ENCODE results near the gene ATP10A. TPM values are rescaled to one million over a fixed set of nuclear protein-coding genes. Genes with fewer than 3 reads are reported as not detected.

ATP10A gene
- total and polyA plus RNA-seq, 2 of the 8 experiments (the other 6 are each of a cell fraction or from before 2014, with no cell fraction given), result 2.0 to 2.8 TPM

GRCh38 chr15:25863111-25863967 is at the start of gene ATP10A (continued):
- TF ChIP-seq, protein P1, sequence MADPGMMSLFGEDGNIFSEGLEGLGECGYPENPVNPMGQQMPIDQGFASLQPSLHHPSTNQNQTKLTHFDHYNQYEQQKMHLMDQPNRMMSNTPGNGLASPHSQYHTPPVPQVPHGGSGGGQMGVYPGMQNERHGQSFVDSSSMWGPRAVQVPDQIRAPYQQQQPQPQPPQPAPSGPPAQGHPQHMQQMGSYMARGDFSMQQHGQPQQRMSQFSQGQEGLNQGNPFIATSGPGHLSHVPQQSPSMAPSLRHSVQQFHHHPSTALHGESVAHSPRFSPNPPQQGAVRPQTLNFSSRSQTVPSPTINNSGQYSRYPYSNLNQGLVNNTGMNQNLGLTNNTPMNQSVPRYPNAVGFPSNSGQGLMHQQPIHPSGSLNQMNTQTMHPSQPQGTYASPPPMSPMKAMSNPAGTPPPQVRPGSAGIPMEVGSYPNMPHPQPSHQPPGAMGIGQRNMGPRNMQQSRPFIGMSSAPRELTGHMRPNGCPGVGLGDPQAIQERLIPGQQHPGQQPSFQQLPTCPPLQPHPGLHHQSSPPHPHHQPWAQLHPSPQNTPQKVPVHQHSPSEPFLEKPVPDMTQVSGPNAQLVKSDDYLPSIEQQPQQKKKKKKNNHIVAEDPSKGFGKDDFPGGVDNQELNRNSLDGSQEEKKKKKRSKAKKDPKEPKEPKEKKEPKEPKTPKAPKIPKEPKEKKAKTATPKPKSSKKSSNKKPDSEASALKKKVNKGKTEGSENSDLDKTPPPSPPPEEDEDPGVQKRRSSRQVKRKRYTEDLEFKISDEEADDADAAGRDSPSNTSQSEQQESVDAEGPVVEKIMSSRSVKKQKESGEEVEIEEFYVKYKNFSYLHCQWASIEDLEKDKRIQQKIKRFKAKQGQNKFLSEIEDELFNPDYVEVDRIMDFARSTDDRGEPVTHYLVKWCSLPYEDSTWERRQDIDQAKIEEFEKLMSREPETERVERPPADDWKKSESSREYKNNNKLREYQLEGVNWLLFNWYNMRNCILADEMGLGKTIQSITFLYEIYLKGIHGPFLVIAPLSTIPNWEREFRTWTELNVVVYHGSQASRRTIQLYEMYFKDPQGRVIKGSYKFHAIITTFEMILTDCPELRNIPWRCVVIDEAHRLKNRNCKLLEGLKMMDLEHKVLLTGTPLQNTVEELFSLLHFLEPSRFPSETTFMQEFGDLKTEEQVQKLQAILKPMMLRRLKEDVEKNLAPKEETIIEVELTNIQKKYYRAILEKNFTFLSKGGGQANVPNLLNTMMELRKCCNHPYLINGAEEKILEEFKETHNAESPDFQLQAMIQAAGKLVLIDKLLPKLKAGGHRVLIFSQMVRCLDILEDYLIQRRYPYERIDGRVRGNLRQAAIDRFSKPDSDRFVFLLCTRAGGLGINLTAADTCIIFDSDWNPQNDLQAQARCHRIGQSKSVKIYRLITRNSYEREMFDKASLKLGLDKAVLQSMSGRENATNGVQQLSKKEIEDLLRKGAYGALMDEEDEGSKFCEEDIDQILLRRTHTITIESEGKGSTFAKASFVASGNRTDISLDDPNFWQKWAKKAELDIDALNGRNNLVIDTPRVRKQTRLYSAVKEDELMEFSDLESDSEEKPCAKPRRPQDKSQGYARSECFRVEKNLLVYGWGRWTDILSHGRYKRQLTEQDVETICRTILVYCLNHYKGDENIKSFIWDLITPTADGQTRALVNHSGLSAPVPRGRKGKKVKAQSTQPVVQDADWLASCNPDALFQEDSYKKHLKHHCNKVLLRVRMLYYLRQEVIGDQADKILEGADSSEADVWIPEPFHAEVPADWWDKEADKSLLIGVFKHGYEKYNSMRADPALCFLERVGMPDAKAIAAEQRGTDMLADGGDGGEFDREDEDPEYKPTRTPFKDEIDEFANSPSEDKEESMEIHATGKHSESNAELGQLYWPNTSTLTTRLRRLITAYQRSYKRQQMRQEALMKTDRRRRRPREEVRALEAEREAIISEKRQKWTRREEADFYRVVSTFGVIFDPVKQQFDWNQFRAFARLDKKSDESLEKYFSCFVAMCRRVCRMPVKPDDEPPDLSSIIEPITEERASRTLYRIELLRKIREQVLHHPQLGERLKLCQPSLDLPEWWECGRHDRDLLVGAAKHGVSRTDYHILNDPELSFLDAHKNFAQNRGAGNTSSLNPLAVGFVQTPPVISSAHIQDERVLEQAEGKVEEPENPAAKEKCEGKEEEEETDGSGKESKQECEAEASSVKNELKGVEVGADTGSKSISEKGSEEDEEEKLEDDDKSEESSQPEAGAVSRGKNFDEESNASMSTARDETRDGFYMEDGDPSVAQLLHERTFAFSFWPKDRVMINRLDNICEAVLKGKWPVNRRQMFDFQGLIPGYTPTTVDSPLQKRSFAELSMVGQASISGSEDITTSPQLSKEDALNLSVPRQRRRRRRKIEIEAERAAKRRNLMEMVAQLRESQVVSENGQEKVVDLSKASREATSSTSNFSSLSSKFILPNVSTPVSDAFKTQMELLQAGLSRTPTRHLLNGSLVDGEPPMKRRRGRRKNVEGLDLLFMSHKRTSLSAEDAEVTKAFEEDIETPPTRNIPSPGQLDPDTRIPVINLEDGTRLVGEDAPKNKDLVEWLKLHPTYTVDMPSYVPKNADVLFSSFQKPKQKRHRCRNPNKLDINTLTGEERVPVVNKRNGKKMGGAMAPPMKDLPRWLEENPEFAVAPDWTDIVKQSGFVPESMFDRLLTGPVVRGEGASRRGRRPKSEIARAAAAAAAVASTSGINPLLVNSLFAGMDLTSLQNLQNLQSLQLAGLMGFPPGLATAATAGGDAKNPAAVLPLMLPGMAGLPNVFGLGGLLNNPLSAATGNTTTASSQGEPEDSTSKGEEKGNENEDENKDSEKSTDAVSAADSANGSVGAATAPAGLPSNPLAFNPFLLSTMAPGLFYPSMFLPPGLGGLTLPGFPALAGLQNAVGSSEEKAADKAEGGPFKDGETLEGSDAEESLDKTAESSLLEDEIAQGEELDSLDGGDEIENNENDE (IDR thresholded peaks at IDR 0.05; ENCODE audit: insufficient replicate concordance, low read length), result no peak
- TF ChIP-seq RXRA (IDR thresholded peaks at IDR 0.05; ENCODE audit: insufficient read depth, low read depth, low read length), result no peak
- TF ChIP-seq JUND (IDR thresholded peaks at IDR 0.05; ENCODE audit: low read length), result no peak
- TF ChIP-seq GTF2F1 (IDR thresholded peaks at IDR 0.05; ENCODE audit: borderline replicate concordance, low read depth, low read length), result no peak
- TF ChIP-seq SUZ12 (IDR thresholded peaks at IDR 0.05; ENCODE audit: low read length), result no peak; the same call in 1 of the 2 replicates
- peak; percentile 14 for TF ChIP-seq ASH2L (IDR thresholded peaks at IDR 0.05; ENCODE audit: low read length)
- no peak for TF ChIP-seq ATF2 (IDR thresholded peaks at IDR 0.05; ENCODE audit: low read length)

Data from H1 (cell line).